Mononuclear cell (primary cell): ENCODE data around the gene RGS7BP. TPM values are rescaled to one million over a fixed set of nuclear protein-coding genes. Genes with fewer than 3 reads are reported as not detected.

Experiments used
- H3K27me3 ChIP-seq: 2 replicates; pipeline ENCODE4 v1.6.0; 2011; ENCODE audit warnings: low read length, control low read depth; ENCODE audit not compliant: insufficient read depth
- H3K4me1 ChIP-seq: 2 replicates; pipeline ENCODE4 v1.5.1; 2011; ENCODE audit warnings: mild to moderate bottlenecking, low read length, control low read depth; ENCODE audit not compliant: insufficient read depth
- H3K4me3 ChIP-seq: 2 replicates; pipeline ENCODE4 v1.5.1; 2011; ENCODE audit warnings: mild to moderate bottlenecking, low read length, moderate library complexity
- H3K9me3 ChIP-seq: 2 replicates; pipeline ENCODE4 v1.5.1; 2011; ENCODE audit warnings: low read depth, mild to moderate bottlenecking, control low read depth, low read length
- total RNA-seq: library from RNA; depleted of rRNA; stranded (reverse); fragments of >200 nt; gene quantifications from one replicate; pipeline ENCODE4 v1.2.3, GENCODE V29; 2012

The RGS7BP gene
- total RNA-seq, 1 donor: not detected

DNA sequence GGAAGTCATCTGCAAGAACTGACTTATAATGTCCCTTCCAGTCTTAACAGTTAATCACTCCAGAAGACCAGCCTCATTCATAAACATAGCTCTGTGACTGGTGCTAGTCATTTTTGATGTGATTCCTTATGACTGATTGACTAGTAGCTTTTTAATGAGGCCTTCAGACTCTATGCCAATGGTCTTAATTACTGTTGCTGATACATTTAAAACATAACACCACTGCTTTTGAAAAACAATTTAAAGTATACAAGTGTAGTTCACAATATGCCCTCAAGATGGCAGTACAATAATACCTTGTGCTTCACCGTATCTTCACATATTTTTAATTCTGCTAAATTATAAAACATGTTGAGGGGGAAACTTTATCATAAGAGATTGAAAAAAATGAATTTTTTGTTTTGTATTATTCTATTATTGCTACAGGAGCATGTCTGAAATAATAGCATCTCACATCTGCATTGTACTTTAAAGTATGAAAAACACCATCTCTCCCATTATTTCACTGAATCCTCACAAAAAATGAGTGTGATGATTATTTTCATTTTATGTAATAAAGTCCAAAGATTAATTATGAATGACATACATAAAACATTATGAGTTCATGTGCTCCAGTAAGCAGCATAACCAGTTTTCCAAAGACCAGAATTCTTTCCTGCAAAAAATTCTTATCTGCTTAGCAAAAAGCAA, 129.3 kb downstream of the RGS7BP start:
- no peaks in the 10 kb centered on the region for H3K27me3 ChIP-seq
- no peaks in the 10 kb centered on the region for H3K9me3 ChIP-seq
- H3K4me3 ChIP-seq: no peak overlapping the region
- H3K4me1 ChIP-seq: no peaks in the 10 kb centered on the region

DNA sequence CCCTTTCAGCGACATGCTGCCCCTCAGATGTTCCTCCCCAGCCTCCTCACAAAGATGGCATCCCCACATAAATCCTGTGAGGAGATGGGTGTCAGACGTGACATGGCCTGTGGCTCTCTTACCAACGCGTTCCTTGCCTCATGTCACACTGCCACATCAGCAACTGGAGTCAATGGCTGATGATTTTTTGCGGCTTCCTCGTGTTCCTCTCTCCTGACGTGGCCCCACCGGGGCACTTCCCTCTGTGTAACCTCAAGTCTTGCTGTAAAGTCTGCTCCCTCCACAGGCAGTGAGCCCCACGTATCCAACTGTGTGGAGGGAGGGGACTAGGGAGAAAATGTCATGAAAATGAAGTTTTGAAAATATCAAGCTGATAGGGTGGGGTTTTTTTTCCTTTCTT, 131.3 kb downstream of the RGS7BP start:
- Histone ChIP-seq H3K4me3 (no peak overlapping the region), H3K4me1 (no peaks in the 10 kb centered on the region), H3K9me3 (no peaks in the 10 kb centered on the region), H3K27me3 (no peaks in the 10 kb centered on the region)

DNA sequence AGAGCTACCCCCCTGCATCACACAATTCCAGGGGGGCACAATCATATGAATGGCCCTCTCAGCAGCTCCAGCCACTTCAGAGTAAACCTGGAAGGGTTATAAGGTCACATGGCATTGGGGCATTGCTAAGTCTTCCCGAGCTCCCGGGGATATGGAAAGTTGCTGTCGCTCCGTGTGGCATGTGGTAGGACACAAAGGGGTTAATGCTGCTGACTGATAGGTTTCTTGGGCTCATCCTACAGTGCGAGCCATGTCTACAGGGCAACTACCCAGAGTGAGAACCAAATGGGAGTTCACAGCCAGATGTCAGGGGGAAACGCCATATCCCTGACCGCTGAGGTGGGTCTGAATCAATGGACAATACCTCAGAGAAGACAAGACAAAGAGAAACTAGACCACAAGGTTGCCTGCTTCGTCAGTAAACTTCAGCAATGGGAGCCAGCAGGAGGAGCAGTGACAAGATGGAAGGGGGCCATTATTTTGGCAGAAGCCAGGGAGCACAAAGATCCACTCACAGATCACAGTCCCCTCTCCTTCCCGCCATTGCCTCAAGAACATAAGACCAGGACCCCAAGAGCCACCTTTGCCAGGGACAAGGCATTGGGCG, 132.1 kb downstream of the RGS7BP start:
- Histone ChIP-seq H3K4me1 (no peaks in the 10 kb centered on the region), H3K27me3 (no peaks in the 10 kb centered on the region)

DNA sequence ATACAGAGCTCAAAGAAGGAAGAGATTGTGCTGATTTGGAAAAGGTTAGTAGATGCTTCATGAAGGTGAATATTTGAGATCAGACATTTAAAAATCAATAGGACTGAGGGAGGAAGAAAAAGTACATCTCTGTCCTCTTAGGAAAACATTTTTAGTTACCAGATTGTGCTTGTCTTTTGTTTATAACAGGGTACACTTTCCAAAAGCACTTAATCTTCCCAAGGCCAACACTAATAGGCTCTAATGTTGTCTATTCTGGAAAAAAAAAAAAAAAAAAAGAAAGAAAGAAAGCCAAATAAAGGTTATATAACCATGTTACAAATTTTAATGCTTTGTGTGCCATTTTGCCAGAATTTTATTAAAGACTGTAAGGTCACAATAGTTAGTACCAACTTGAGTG, 139.0 kb downstream of the RGS7BP start:
- Histone ChIP-seq H3K27me3 (no peaks in the 10 kb centered on the region), H3K4me1 (no peaks in the 10 kb centered on the region), H3K9me3 (no peaks in the 10 kb centered on the region), H3K4me3 (no peak overlapping the region)

More for the DNA sequence above, 132.1 kb downstream of the RGS7BP start:
- no peaks in the 10 kb centered on the region for H3K9me3 ChIP-seq
- H3K4me3 ChIP-seq: no peak overlapping the region

DNA sequence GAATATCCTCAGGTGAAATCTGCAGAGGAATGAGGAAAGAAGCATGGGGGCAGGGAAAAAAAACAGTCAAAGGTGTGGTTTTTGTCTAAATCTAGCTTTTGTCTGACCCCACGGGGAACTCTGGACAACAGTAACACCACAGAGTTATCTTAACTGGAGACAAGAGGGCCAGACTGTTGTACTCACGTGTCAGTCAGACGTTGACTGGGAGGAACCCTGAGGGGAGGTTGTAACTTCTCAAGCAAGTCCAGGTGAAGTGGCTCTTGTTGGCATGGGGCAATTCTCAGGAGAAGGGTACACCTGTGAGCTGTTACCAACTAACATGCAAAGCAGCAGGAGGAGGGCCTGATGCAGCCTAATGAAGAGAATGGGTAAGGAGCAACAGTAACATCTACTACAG, 140.4 kb downstream of the RGS7BP start:
- Histone ChIP-seq H3K9me3 (no peaks in the 10 kb centered on the region), H3K4me3 (no peak overlapping the region), H3K4me1 (no peaks in the 10 kb centered on the region), H3K27me3 (no peaks in the 10 kb centered on the region)

DNA sequence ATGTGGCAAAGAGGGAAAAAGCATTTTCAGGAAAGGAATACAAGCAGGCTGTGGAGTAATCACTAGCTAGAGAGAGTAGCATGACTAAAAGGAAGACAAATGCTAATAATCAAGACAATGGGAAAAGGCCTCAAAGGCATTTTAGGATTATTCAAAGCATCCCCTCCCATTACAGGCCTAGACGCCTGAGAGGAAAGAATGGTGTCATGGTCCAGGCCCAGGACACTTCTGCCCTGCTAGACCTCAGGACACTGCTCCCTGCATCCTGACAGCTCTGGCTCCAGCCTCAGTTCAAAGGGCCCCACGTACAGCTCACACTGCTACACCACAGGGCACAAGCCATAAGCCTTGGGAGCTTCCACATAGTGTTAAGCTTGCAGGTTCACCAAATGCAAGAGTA, 143.7 kb downstream of the RGS7BP start:
- no peak overlapping the region for H3K4me3 ChIP-seq
- H3K9me3 ChIP-seq: no peaks in the 10 kb centered on the region
- no peaks in the 10 kb centered on the region for H3K27me3 ChIP-seq
- H3K4me1 ChIP-seq: no peaks in the 10 kb centered on the region

DNA sequence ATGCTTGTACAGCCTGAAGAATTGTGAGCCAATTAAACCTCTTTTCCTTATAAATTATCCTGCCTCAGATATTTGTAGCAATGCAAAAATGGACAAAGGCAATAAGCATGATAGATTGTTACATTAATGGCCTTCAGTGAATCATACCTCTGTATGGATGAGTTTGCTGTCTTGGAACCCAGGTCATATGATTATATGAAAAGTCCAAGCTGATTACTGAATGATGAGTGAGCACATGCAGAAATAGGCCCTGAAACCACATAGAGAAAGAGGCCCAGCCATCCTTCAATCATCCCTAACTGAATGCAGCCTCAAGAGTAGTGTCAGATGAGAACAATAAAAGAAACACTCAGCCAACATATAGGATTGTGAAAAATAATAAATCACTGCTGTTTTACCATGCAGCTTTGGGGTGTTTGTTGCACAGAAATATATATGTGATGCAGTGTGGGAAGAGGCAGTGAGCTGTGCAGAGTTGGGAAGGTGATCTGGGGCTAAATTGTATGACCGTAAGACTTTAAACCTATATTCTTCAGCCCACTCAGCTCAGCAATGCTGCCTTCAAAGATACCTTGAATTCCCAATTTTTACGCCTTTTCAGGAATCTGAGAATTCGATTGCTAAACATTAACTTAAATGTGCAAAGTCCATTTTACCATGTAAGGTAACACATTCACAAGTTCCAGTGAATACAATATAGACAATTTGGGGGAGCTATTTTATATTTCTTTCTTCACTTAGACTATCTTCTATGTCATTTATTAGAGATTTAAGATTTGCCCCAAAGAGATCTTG, 148.1 kb downstream of the RGS7BP start:
- H3K4me3 ChIP-seq: no peak overlapping the region
- no peaks in the 10 kb centered on the region for H3K9me3 ChIP-seq
- H3K4me1 ChIP-seq: no peaks in the 10 kb centered on the region
- H3K27me3 ChIP-seq: no peaks in the 10 kb centered on the region

DNA sequence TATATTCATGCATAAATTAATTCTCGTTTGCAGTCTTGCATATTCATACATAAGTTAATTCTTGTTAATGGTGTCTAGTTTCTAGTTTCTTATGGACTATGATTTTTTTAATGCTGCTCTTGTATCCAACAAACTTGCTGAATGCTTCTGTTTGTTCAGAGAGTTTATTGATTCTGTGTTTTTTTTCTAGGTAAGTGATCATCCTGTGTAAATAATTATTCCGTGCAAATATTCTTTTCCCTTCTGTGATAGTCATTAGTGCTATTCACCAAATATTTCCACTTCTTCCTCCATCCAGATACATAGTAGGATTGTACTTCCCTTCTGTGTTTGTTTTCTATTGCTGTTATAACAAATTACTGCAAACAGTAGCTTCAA, 148.7 kb downstream of the RGS7BP start:
- no peak overlapping the region for H3K4me3 ChIP-seq
- no peaks in the 10 kb centered on the region for H3K4me1 ChIP-seq
- no peaks in the 10 kb centered on the region for H3K9me3 ChIP-seq
- no peaks in the 10 kb centered on the region for H3K27me3 ChIP-seq

DNA sequence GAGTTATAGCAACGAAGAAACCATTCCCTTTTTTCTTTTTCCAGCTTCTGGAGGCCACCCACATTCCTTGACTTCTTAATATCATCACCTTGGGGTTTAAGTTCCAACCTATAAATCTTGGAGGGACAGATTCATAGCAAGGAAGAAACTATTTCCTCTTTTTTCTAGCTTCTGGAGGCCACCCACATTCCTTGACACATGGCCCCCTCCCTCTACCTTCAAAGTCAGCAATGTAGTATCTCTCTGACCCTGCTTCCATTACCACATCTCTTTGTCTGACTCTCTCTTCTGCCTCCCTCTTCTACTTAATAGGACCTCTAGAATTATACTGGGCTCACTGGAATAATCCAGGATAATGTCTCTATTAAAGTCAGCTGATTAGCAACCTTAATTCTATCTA, 149.8 kb downstream of the RGS7BP start:
- no peaks in the 10 kb centered on the region for H3K4me1 ChIP-seq
- H3K27me3 ChIP-seq: peaks cover 2% of the 10 kb centered on the region
- no peaks in the 10 kb centered on the region for H3K9me3 ChIP-seq
- H3K4me3 ChIP-seq: no peak overlapping the region

DNA sequence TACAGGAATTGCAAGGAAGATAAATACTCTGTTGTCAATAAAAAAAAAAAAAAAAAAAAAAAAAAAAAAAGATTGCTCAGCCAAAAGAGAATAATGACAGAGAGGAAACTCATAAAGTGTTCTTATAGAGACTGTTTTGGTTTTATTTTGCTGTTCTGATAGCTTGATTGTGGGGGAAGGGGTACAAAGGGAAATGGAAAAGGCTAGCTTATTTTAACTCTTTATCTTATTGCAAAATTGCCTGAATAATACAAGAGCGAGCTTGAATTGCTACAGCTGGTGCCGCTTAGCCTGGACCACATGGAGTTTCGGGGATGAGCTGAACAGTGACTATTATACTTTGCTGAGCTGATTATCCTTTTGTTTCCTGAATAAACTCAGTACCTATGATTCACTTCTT, 153.5 kb downstream of the RGS7BP start:
- Histone ChIP-seq H3K4me3 (no peak overlapping the region), H3K4me1 (no peaks in the 10 kb centered on the region), H3K27me3 (peaks cover 6% of the 10 kb centered on the region), H3K9me3 (no peaks in the 10 kb centered on the region)

Other genes starting within 250 kb of the RGS7BP start
- not detected for gene SHISAL2B, start 184.5 kb downstream of the RGS7BP start, total RNA-seq